Measurements from ENCODE around the gene CWC22. TPM values are rescaled to one million over a fixed set of nuclear protein-coding genes. Genes with fewer than 3 reads are reported as not detected.
"Not testable (repeated sequence)": the region's sequence is repeated elsewhere in the genome, so short reads cannot be mapped to it uniquely, and the experiment has no call there.

The CWC22 gene
- total RNA-seq, 2 experiments from 2014 or later: 21.1 to 23.6 TPM

- Mint-ChIP-seq H3K4me1 (ENCODE audit: low read depth) (no peaks in the 10 kb centered on the region), H3K9me3 (no peaks in the 10 kb centered on the region), H3K27me3 (peaks cover 2% of the 10 kb centered on the region), H3K36me3 (no peaks in the 10 kb centered on the region), H3K4me3 (no peak overlapping the region), H3K27ac (no peak overlapping the region)
- DNase-seq: no peak
- POLR2A ChIA-PET: no interaction called here
- CTCF ChIA-PET: no interaction called here
- intact Hi-C loops (cut with micrococcal nuclease): no loop called here
These were observed 10.7 kb upstream of the CWC22 start for GRCh38 chr2:180017784-180018183.

GRCh38 chr2:180016937-180017336, 9.8 kb upstream of the CWC22 start:
- H3K27ac Mint-ChIP-seq: no peak overlapping the region
- H3K36me3 Mint-ChIP-seq: no peaks in the 10 kb centered on the region
- POLR2A ChIA-PET: no interaction called here
- no peaks in the 10 kb centered on the region for H3K4me1 Mint-ChIP-seq (ENCODE audit: low read depth)
- intact Hi-C loops (cut with micrococcal nuclease): no loop called here
- CTCF ChIA-PET: no interaction called here
- no peak overlapping the region for H3K4me3 Mint-ChIP-seq
- peaks cover 2% of the 10 kb centered on the region for H3K27me3 Mint-ChIP-seq
- H3K9me3 Mint-ChIP-seq: no peaks in the 10 kb centered on the region
- no peak for DNase-seq

GRCh38 chr2:180015951-180016709, 9.0 kb upstream of the CWC22 start:
- Mint-ChIP-seq H3K27ac (no peak overlapping the region), H3K36me3 (no peaks in the 10 kb centered on the region), H3K27me3 (peaks cover 2% of the 10 kb centered on the region), H3K9me3 (no peaks in the 10 kb centered on the region), H3K4me3 (no peak overlapping the region), H3K4me1 (ENCODE audit: low read depth) (no peaks in the 10 kb centered on the region)
- ChIA-PET CTCF (no interaction called here), POLR2A (no interaction called here)
- DNase-seq: no peak
- intact Hi-C loops (cut with micrococcal nuclease): no loop called here

GRCh38 chr2:180012523-180012922, 5.4 kb upstream of the CWC22 start:
- ChIA-PET POLR2A (no interaction called here), CTCF (no interaction called here)
- Mint-ChIP-seq H3K9me3 (no peaks in the 10 kb centered on the region), H3K27me3 (no peaks in the 10 kb centered on the region), H3K36me3 (no peaks in the 10 kb centered on the region), H3K27ac (no peak overlapping the region), H3K4me3 (no peak overlapping the region), H3K4me1 (ENCODE audit: low read depth) (peaks cover under 1% of the 10 kb centered on the region)
- DNase-seq: peak; percentile 19
- intact Hi-C loops (cut with micrococcal nuclease): no loop called here

GRCh38 chr2:180010701-180011100, 3.6 kb upstream of the CWC22 start:
- H3K9me3 Mint-ChIP-seq: no peaks in the 10 kb centered on the region
- H3K36me3 Mint-ChIP-seq: peaks cover 3% of the 10 kb centered on the region
- H3K27ac Mint-ChIP-seq: no peak overlapping the region
- no peak overlapping the region for H3K4me3 Mint-ChIP-seq
- intact Hi-C loops (cut with micrococcal nuclease): no loop called here
- no peak for DNase-seq
- ChIA-PET POLR2A (no interaction called here), CTCF (no interaction called here)
- H3K4me1 Mint-ChIP-seq (ENCODE audit: low read depth): peaks cover 11% of the 10 kb centered on the region
- no peaks in the 10 kb centered on the region for H3K27me3 Mint-ChIP-seq

GRCh38 chr2:180006231-180006630, 866 bp downstream of the CWC22 start:
- intact Hi-C loops (cut with micrococcal nuclease): loop anchor here (5.0 kb wide), 3 partner anchors 44 to 1886 kb away; partner anchors contain the start of genes ITPRID2 and UBE2E3
- peak overlapping the region; percentile 99 for H3K27ac Mint-ChIP-seq
- DNase-seq: no peak
- H3K4me3 Mint-ChIP-seq: peak overlapping the region; percentile 88
- CTCF ChIA-PET: no interaction called here
- H3K4me1 Mint-ChIP-seq (ENCODE audit: low read depth): peaks cover 44% of the 10 kb centered on the region
- H3K9me3 Mint-ChIP-seq: no peaks in the 10 kb centered on the region
- POLR2A ChIA-PET: no interaction called here
- H3K36me3 Mint-ChIP-seq: peaks cover 7% of the 10 kb centered on the region
- no peaks in the 10 kb centered on the region for H3K27me3 Mint-ChIP-seq

- H3K27ac Mint-ChIP-seq, H3K9me3 Mint-ChIP-seq, CTCF ChIA-PET: not testable (repeated sequence)
These were observed 1.6 kb downstream of the CWC22 start for GRCh38 chr2:180005465-180005864.

GRCh38 chr2:180004731-180005130, 2.4 kb downstream of the CWC22 start:
- CTCF ChIA-PET: no interaction called here
- peaks cover 10% of the 10 kb centered on the region for H3K36me3 Mint-ChIP-seq
- H3K27ac Mint-ChIP-seq: no peak overlapping the region
- H3K9me3 Mint-ChIP-seq: no peaks in the 10 kb centered on the region
- intact Hi-C loops (cut with micrococcal nuclease): loop anchor here (5.0 kb wide), 3 partner anchors 42 to 1888 kb away; partner anchors contain the start of genes ITPRID2 and UBE2E3
- no peak for DNase-seq
- no peaks in the 10 kb centered on the region for H3K27me3 Mint-ChIP-seq
- H3K4me3 Mint-ChIP-seq: no peak overlapping the region
- peaks cover 53% of the 10 kb centered on the region for H3K4me1 Mint-ChIP-seq (ENCODE audit: low read depth)
- POLR2A ChIA-PET: no interaction called here

More at GRCh38 chr2:180005465-180005864, 1.6 kb downstream of the CWC22 start:
- peaks cover 50% of the 10 kb centered on the region for H3K4me1 Mint-ChIP-seq (ENCODE audit: low read depth)
- H3K36me3 Mint-ChIP-seq, H3K27me3 Mint-ChIP-seq, DNase-seq, POLR2A ChIA-PET: not testable (repeated sequence)
- intact Hi-C loops (cut with micrococcal nuclease): loop anchor here (5.0 kb wide), 3 partner anchors 43 to 1887 kb away; partner anchors contain the start of genes ITPRID2 and UBE2E3
- peak overlapping the region; percentile 88 for H3K4me3 Mint-ChIP-seq

GRCh38 chr2:180003559-180003958, 3.5 kb downstream of the CWC22 start:
- POLR2A ChIA-PET: no interaction called here
- Mint-ChIP-seq H3K9me3 (no peaks in the 10 kb centered on the region), H3K27ac (no peak overlapping the region), H3K4me1 (ENCODE audit: low read depth) (peaks cover 58% of the 10 kb centered on the region), H3K4me3 (no peak overlapping the region), H3K36me3 (peaks cover 10% of the 10 kb centered on the region), H3K27me3 (no peaks in the 10 kb centered on the region)
- CTCF ChIA-PET: no interaction called here
- intact Hi-C loops (cut with micrococcal nuclease): no loop called here
- no peak for DNase-seq

GRCh38 chr2:180003073-180003472, 4.0 kb downstream of the CWC22 start:
- intact Hi-C loops (cut with micrococcal nuclease): no loop called here
- Mint-ChIP-seq H3K4me1 (ENCODE audit: low read depth) (peaks cover 61% of the 10 kb centered on the region), H3K9me3 (no peaks in the 10 kb centered on the region), H3K27ac (no peak overlapping the region), H3K36me3 (peaks cover 12% of the 10 kb centered on the region), H3K4me3 (no peak overlapping the region), H3K27me3 (no peaks in the 10 kb centered on the region)
- POLR2A ChIA-PET: no interaction called here
- DNase-seq: no peak
- CTCF ChIA-PET: no interaction called here

GRCh38 chr2:180002198-180002770, 4.8 kb downstream of the CWC22 start:
- peaks cover 12% of the 10 kb centered on the region for H3K36me3 Mint-ChIP-seq
- CTCF ChIA-PET: no interaction called here
- no peak overlapping the region for H3K27ac Mint-ChIP-seq
- no peak for DNase-seq
- intact Hi-C loops (cut with micrococcal nuclease): no loop called here
- no peak overlapping the region for H3K4me3 Mint-ChIP-seq
- no peaks in the 10 kb centered on the region for H3K9me3 Mint-ChIP-seq
- H3K27me3 Mint-ChIP-seq: no peaks in the 10 kb centered on the region
- peaks cover 63% of the 10 kb centered on the region for H3K4me1 Mint-ChIP-seq (ENCODE audit: low read depth)
- POLR2A ChIA-PET: no interaction called here

- intact Hi-C loops (cut with micrococcal nuclease): no loop called here
- no peaks in the 10 kb centered on the region for H3K27me3 Mint-ChIP-seq
- H3K27ac Mint-ChIP-seq: no peak overlapping the region
- no peak for DNase-seq
- peaks cover 63% of the 10 kb centered on the region for H3K4me1 Mint-ChIP-seq (ENCODE audit: low read depth)
- ChIA-PET POLR2A (no interaction called here), CTCF (no interaction called here)
- H3K9me3 Mint-ChIP-seq: no peaks in the 10 kb centered on the region
- peaks cover 12% of the 10 kb centered on the region for H3K36me3 Mint-ChIP-seq
- no peak overlapping the region for H3K4me3 Mint-ChIP-seq
These were observed 5.4 kb downstream of the CWC22 start for GRCh38 chr2:180001726-180002125.

- H3K27ac Mint-ChIP-seq: no peak overlapping the region
- intact Hi-C loops (cut with micrococcal nuclease): no loop called here
- no peak overlapping the region for H3K4me3 Mint-ChIP-seq
- ChIA-PET CTCF (interaction anchor here (1.0 kb wide), 1 partner anchor 978 kb away, joined by 4 read pairs; no protein-coding TSS in a partner anchor), POLR2A (no interaction called here)
- H3K36me3 Mint-ChIP-seq: peaks cover 15% of the 10 kb centered on the region
- DNase-seq: no peak
- no peaks in the 10 kb centered on the region for H3K27me3 Mint-ChIP-seq
- H3K9me3 Mint-ChIP-seq: no peaks in the 10 kb centered on the region
- peaks cover 65% of the 10 kb centered on the region for H3K4me1 Mint-ChIP-seq (ENCODE audit: low read depth)
These were observed 6.7 kb downstream of the CWC22 start for GRCh38 chr2:180000434-180000833.
